Gastroesophageal sphincter (tissue), 3 donors: ENCODE measurements around the gene BABAM2.

Experiments used
- CTCF ChIP-seq, 4 experiments: fragments of 200-600 bp in 2 of 4; fragments of 450-650 bp in 2 of 4; sonication (generic) in 1 of 4; IDR thresholded peaks; one replicate each; pipeline ENCODE4 v1.5.1; 2017 to 2019; ENCODE audit warnings: antibody characterized with exemption in 4 of 4, mild to moderate bottlenecking in 2 of 4, moderate library complexity in 2 of 4
- EP300 ChIP-seq: sonication (generic); formaldehyde crosslinking; IDR thresholded peaks from one replicate; pipeline ENCODE4 v1.6.1; 2017; ENCODE audit warnings: antibody characterized with exemption, mild to moderate bottlenecking
- POLR2A ChIP-seq, 2 donors: fragments of 450-650 bp; IDR thresholded peaks; one replicate each; pipeline ENCODE4 v1.6.1; 2017; ENCODE audit warnings: antibody characterized with exemption in 2 of 2, mild to moderate bottlenecking in 2 of 2, moderate library complexity in 1 of 2
- POLR2AphosphoS5 ChIP-seq: sonication (generic); formaldehyde crosslinking; IDR thresholded peaks from one replicate; pipeline ENCODE4 v1.6.1; 2017; ENCODE audit warnings: antibody characterized with exemption

DNA sequence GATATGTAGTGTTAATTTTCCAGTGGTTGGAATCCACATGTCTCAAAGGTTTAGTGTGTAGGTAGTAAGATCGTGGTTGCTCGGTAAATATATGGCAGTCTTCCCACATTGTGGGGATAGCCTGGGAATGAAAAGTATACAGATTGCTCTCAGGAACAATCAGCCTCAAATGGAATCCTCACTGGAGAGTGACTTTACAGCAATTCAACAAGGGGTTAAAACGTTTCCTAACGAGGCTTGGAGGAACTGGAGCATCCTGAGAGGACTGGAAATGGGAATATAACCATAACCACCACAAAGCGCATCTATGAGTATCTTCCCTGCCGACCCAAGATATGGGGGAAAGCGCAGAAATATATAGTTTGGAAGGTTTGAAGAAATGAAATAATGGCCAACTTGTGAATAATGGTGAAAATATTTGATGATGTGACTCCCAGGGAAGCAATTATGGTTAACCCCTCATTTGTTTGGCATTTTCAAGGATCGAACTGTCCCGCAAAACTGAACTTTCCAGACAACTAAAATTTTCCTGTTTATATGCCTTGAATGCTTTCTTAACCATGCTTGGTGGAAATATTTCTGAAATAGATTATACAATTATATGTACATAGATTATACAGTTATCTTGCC is 401.4 kb downstream of the BABAM2 start:
- TF ChIP-seq CTCF (IDR thresholded peaks at IDR 0.05), result no peak
- no peak for TF ChIP-seq POLR2AphosphoS5
- no peak for TF ChIP-seq POLR2A (IDR thresholded peaks at IDR 0.05)
- no peak for TF ChIP-seq EP300
